A549 (cell line): ENCODE results near the gene PRSS36. TPM values are rescaled to one million over a fixed set of nuclear protein-coding genes. Genes with fewer than 3 reads are reported as not detected.

ENCODE experiments used
- ATAC-seq, 2 experiments: fragments of 200-7000 bp in 1 of 2; fragments of >200 bp in 1 of 2; cut with Nextera tagmentation in 1 of 2; cut with Tn5 transposase in 1 of 2; 3 replicates each; pipeline versions ENCODE4 v1.8.0 to v1.9.1; 2018 to 2020; ENCODE audit warnings: mild to moderate bottlenecking in 1 of 2, moderate library complexity in 1 of 2
- CTCF ChIA-PET: fragments of 300-600 bp; sonication (Branson Sonifier 250); formaldehyde crosslinking; extraction: SDS; loops from one replicate; lab custom pipeline; 2021; ENCODE audit warnings: antibody characterized with exemption, inconsistent platforms; lab: Yijun Ruan, JAX
- POLR2A ChIA-PET: fragments of 350-600 bp; formaldehyde crosslinking; extraction: SDS; loops from one replicate; lab custom pipeline; 2021; ENCODE audit warnings: antibody characterized with exemption, inconsistent platforms; lab: Yijun Ruan, JAX
- DNase-seq, 2 experiments: peaks; one replicate each; pipeline versions ENCODE4 v3.0.0 to v3.0.0-alpha.2; 2011 to 2016; ENCODE audit warnings: low read depth in 1 of 2, low spot score in 1 of 2
- FAIRE-seq: peaks from 2 replicates; lab custom pipeline; 2011; peaks lifted over from hg19 to GRCh38; lab: Jason Lieb, UNC
- H3K27ac ChIP-seq, 2 experiments: fragments of >200 bp; sonication (Bioruptor Twin); formaldehyde crosslinking; 3 replicates each; pipeline ENCODE4 v1.5.1; 2016 to 2017
- H3K4me1 ChIP-seq: fragments of >200 bp; sonication (Bioruptor Twin); formaldehyde crosslinking; 3 replicates; pipeline ENCODE4 v1.6.1; 2016
- H3K4me2 ChIP-seq: fragments of >200 bp; sonication (Bioruptor Twin); formaldehyde crosslinking; 3 replicates; pipeline ENCODE4 v1.6.1; 2016
- H3K4me3 ChIP-seq: fragments of >200 bp; sonication (Bioruptor Twin); formaldehyde crosslinking; 3 replicates; pipeline ENCODE4 v1.5.1; 2016
- H3K9me3 ChIP-seq: fragments of >200 bp; sonication (Bioruptor Twin); formaldehyde crosslinking; 3 replicates; pipeline ENCODE4 v1.6.1; 2016
- CBX2 ChIP-seq: fragments of 200-600 bp; sonication (generic); IDR thresholded peaks from 2 replicates; pipeline ENCODE4 v1.6.1; 2016; ENCODE audit warnings: low read depth, mild to moderate bottlenecking, borderline replicate concordance
- CEBPB ChIP-seq, 2 experiments: fragments of >200 bp in 1 of 2; sonication (Bioruptor Twin) in 1 of 2; formaldehyde crosslinking in 1 of 2; IDR thresholded peaks; 2 replicates each; pipeline ENCODE4 v1.6.1; 2012 to 2016
- CHD2 ChIP-seq: fragments of 150-350 bp; IDR thresholded peaks from 2 replicates; pipeline ENCODE4 v1.6.1; 2014; ENCODE audit warnings: low read length; ENCODE audit not compliant: partially characterized antibody
- CHD4 ChIP-seq: fragments of 200-600 bp; sonication (generic); IDR thresholded peaks from 2 replicates; pipeline ENCODE4 v1.6.1; 2016; ENCODE audit warnings: antibody characterized with exemption, mild to moderate bottlenecking, borderline replicate concordance
- CTCF ChIP-seq: fragments of >200 bp; sonication (Bioruptor Twin); formaldehyde crosslinking; IDR thresholded peaks from 3 replicates; pipeline ENCODE4 v1.5.1; 2016
- EP300 ChIP-seq, 2 experiments: fragments of >200 bp; sonication (Bioruptor Twin); formaldehyde crosslinking; IDR thresholded peaks; 2 replicates in 1 of 2; 3 replicates in 1 of 2; pipeline ENCODE4 v1.6.1; 2016 to 2017
- ESRRA ChIP-seq: fragments of 150-350 bp; IDR thresholded peaks from 2 replicates; pipeline ENCODE4 v1.6.1; 2014; ENCODE audit warnings: mild to moderate bottlenecking, low read length, borderline replicate concordance
- FOSB ChIP-seq: fragments of 250-450 bp; sonication (Bioruptor Pico); IDR thresholded peaks from 2 replicates; pipeline ENCODE4 v1.5.0; 2020; ENCODE audit warnings: mild to moderate bottlenecking, moderate library complexity
- HEYL ChIP-seq: fragments of 250-450 bp; sonication (Bioruptor Pico); IDR thresholded peaks from 2 replicates; pipeline ENCODE4 v1.8.0; 2021; ENCODE audit warnings: mild to moderate bottlenecking, moderate library complexity
- HOXB13 ChIP-seq: fragments of 250-450 bp; sonication (Bioruptor Pico); IDR thresholded peaks from 2 replicates; pipeline ENCODE4 v1.5.0; 2020; ENCODE audit warnings: low read depth, mild to moderate bottlenecking, moderate library complexity
- JUN ChIP-seq, 2 experiments: fragments of >200 bp; sonication (Bioruptor Twin); formaldehyde crosslinking; IDR thresholded peaks; 2 replicates in 1 of 2; 3 replicates in 1 of 2; pipeline ENCODE4 v1.6.1; 2016 to 2017
- MAFK ChIP-seq: fragments of 450-650 bp; IDR thresholded peaks from 2 replicates; pipeline ENCODE4 v1.6.1; 2014; ENCODE audit not compliant: partially characterized antibody
- MYC ChIP-seq: IDR thresholded peaks from 2 replicates; pipeline ENCODE4 v1.6.1; 2012; ENCODE audit warnings: mild to moderate bottlenecking, inconsistent platforms, low read length, improper control_type of control experiment, borderline replicate concordance
- POLR2AphosphoS2 ChIP-seq: conservative IDR thresholded peaks from 2 replicates; pipeline ENCODE4 v1.6.1; 2012; ENCODE audit warnings: low read length, improper control_type of control experiment, inconsistent platforms
- RAD21 ChIP-seq, 2 experiments: fragments of >200 bp in 1 of 2; sonication (Bioruptor Twin) in 1 of 2; formaldehyde crosslinking in 1 of 2; IDR thresholded peaks in 1 of 2; conservative IDR thresholded peaks in 1 of 2; 2 replicates in 1 of 2; 3 replicates in 1 of 2; pipeline ENCODE4 v1.6.1; 2012 to 2018; ENCODE audit warnings: inconsistent platforms in 1 of 2
- RCOR1 ChIP-seq: fragments of 150-350 bp; IDR thresholded peaks from 2 replicates; pipeline ENCODE4 v1.6.1; 2014; ENCODE audit warnings: antibody characterized with exemption, low read length, low read depth
- SMC3 ChIP-seq: fragments of >200 bp; sonication (Bioruptor Twin); formaldehyde crosslinking; IDR thresholded peaks from 3 replicates; pipeline ENCODE4 v1.6.1; 2018; ENCODE audit warnings: inconsistent platforms
- TFCP2L1 ChIP-seq: fragments of 250-450 bp; sonication (Bioruptor Pico); IDR thresholded peaks from 2 replicates; pipeline ENCODE4 v1.5.0; 2021; ENCODE audit warnings: mild to moderate bottlenecking
- ZNF302 ChIP-seq: fragments of 250-450 bp; sonication (Bioruptor Pico); IDR thresholded peaks from 2 replicates; pipeline ENCODE4 v1.9.0; 2021; ENCODE audit warnings: inconsistent platforms, mild to moderate bottlenecking, moderate library complexity
- ZSCAN20 ChIP-seq: fragments of 250-450 bp; sonication (Bioruptor Pico); IDR thresholded peaks from 2 replicates; pipeline ENCODE4 v1.8.0; 2022; ENCODE audit warnings: mild to moderate bottlenecking, moderate library complexity
- WGBS: methylation state at CpG from one replicate; pipeline ENCODE4 v1.1.6; 2017; ENCODE audit errors: missing lambda C conversion rate; 5-methylcytosine and 5-hydroxymethylcytosine counted together
- polyA plus RNA-seq, 4 experiments: library from polyadenylated mRNA; depleted of rRNA in 3 of 4; stranded (reverse); fragments of >200 nt; fragmentation: RNase III in 1 of 4; extraction: RNeasy Plus Mini Kit Qiagen cat#74134 plus additional on column Dnase treatment in 1 of 4; gene quantifications; 2 replicates in 3 of 4; 3 replicates in 1 of 4; pipeline ENCODE4 v1.2.3, GENCODE V29; 2011 to 2017
- TF ChIP-seq, protein P1 (sequence below): fragments of >200 bp; sonication (Bioruptor Twin); formaldehyde crosslinking; IDR thresholded peaks from 2 replicates; pipeline ENCODE4 v1.6.1; 2016
- TF ChIP-seq, protein P2 (sequence below): fragments of 250-450 bp; sonication (Bioruptor Pico); IDR thresholded peaks from 2 replicates; pipeline ENCODE4 v1.5.0; 2021; ENCODE audit warnings: mild to moderate bottlenecking, moderate library complexity, borderline replicate concordance
- TF ChIP-seq, protein P3 (sequence below): IDR thresholded peaks from 2 replicates; pipeline ENCODE4 v1.6.1; 2012

PRSS36 gene
- polyA plus RNA-seq, 2 of the 4 experiments (the other 2 are of a cell fraction), result 0.41 to 0.75 TPM

DNA sequence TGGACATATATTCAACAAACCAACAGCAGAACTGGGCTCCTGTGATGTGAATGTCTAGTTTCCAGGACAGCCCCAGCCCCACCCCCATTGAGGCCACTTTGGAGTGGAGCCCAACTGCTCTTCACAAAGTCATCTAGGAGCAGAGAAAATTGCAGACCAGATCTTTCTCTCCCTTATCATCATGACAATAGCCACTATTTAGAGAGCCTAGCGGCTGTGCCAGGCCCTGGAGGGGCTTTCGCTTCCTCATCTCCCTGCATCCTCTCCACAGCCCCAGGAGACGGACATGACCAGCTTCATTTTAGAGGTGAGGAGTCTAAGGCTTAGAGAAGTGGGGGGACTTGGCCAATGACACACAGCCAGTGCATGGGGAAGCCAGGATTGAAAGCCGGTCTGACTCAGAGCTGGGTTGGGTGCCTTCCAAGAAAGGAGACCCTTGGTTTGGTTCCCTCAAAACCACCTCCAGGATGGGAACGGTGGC, 15.7 kb downstream of the PRSS36 start:
- no peak overlapping the region for H3K4me3 ChIP-seq
- WGBS, result 81% methylated on average over 5 of the region's 5 CpGs
- DNase-seq, result no peak

GRCh38 chr16:31133046-31133501, 16.8 kb downstream of the PRSS36 start:
- DNase-seq (no peak), ATAC-seq (no peak), FAIRE-seq (no peak)
- no peak overlapping the region for H3K4me3 ChIP-seq
- 86% methylated on average over 3 of the region's 6 CpGs for WGBS
- H3K27ac ChIP-seq, result no peak overlapping the region
- H3K4me1 ChIP-seq, result peaks cover 18% of the 10 kb centered on the region; the same call in 2 of the 3 replicates
- POLR2A ChIA-PET, result interaction anchor here (0.9 to 2.2 kb wide), 2 partner anchors 9 to 16 kb away, joined by 3 to 8 read pairs; partner anchors contain the start of gene KAT8
- CTCF ChIA-PET, result interaction anchor here (1.2 to 2.6 kb wide), 3 partner anchors 9 to 309 kb away, joined by 3 to 16 read pairs (median 4); partner anchors contain the start of genes HSD3B7 and ZNF843
- TF ChIP-seq, protein P1, sequence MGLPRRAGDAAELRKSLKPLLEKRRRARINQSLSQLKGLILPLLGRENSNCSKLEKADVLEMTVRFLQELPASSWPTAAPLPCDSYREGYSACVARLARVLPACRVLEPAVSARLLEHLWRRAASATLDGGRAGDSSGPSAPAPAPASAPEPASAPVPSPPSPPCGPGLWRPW, result no peak
- TF ChIP-seq CHD4, result no peak
- TF ChIP-seq HEYL (CRISPR knock-in tag), result no peak
- no peak for TF ChIP-seq POLR2AphosphoS2
- TF ChIP-seq ZNF302 (CRISPR knock-in tag), result no peak
- no peak for TF ChIP-seq FOSB
- no peak for TF ChIP-seq CEBPB (IDR thresholded peaks at IDR 0.05)
- TF ChIP-seq, protein P2, sequence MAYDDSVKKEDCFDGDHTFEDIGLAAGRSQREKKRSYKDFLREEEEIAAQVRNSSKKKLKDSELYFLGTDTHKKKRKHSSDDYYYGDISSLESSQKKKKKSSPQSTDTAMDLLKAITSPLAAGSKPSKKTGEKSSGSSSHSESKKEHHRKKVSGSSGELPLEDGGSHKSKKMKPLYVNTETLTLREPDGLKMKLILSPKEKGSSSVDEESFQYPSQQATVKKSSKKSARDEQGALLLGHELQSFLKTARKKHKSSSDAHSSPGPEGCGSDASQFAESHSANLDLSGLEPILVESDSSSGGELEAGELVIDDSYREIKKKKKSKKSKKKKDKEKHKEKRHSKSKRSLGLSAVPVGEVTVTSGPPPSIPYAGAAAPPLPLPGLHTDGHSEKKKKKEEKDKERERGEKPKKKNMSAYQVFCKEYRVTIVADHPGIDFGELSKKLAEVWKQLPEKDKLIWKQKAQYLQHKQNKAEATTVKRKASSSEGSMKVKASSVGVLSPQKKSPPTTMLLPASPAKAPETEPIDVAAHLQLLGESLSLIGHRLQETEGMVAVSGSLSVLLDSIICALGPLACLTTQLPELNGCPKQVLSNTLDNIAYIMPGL (CRISPR knock-in tag), result no peak
- no peak for TF ChIP-seq RCOR1
- no peak for TF ChIP-seq TFCP2L1 (CRISPR knock-in tag)
- no peak for TF ChIP-seq RAD21 (conservative IDR thresholded peaks at IDR 0.05 in 1 of 2, IDR thresholded peaks at IDR 0.05 in 1 of 2)
- TF ChIP-seq EP300 (IDR thresholded peaks at IDR 0.05), result no peak
- TF ChIP-seq CHD2, result no peak
- no peak for TF ChIP-seq MAFK
- TF ChIP-seq MYC, result no peak
- no peak for TF ChIP-seq CBX2
- no peak for TF ChIP-seq SMC3
- no peaks in the 10 kb centered on the region for H3K9me3 ChIP-seq
- no peak overlapping the region for H3K4me2 ChIP-seq

More for the DNA sequence above, 15.7 kb downstream of the PRSS36 start:
- ChIA-PET POLR2A (no interaction called here), CTCF (interaction anchor here (1.2 to 1.7 kb wide), 3 partner anchors 8 to 14 kb away, joined by 4 to 6 read pairs (median 4); no protein-coding TSS in a partner anchor)
- Histone ChIP-seq H3K9me3 (no peaks in the 10 kb centered on the region), H3K4me2 (no peak overlapping the region), H3K4me1 (peaks cover 28% of the 10 kb centered on the region), H3K27ac (no peak overlapping the region)
- ATAC-seq (no peak), FAIRE-seq (no peak)
- TF ChIP-seq FOSB (no peak), CHD2 (no peak), TFCP2L1 (CRISPR knock-in tag) (no peak), ZSCAN20 (CRISPR knock-in tag) (no peak), ESRRA (no peak), HOXB13 (CRISPR knock-in tag) (no peak), MYC (no peak), JUN (IDR thresholded peaks at IDR 0.05) (no peak), CTCF (no peak), HEYL (CRISPR knock-in tag) (no peak)
- TF ChIP-seq, protein P3, sequence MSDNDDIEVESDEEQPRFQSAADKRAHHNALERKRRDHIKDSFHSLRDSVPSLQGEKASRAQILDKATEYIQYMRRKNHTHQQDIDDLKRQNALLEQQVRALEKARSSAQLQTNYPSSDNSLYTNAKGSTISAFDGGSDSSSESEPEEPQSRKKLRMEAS, result no peak
